NCI-H774 (cell line): ENCODE data around the gene GPR42.
"Not testable (repeated sequence)": the region's sequence is repeated elsewhere in the genome, so short reads cannot be mapped to it uniquely, and the experiment has no call there.

Source experiments
- DNase-seq: peaks from one replicate; lab custom pipeline; 2025; lab: John Stamatoyannopoulos, UW

GPR42 gene

GRCh38 chr19:35346193-35347052 lies 24.4 kb upstream of the GPR42 start:
- no peak for DNase-seq

DNA sequence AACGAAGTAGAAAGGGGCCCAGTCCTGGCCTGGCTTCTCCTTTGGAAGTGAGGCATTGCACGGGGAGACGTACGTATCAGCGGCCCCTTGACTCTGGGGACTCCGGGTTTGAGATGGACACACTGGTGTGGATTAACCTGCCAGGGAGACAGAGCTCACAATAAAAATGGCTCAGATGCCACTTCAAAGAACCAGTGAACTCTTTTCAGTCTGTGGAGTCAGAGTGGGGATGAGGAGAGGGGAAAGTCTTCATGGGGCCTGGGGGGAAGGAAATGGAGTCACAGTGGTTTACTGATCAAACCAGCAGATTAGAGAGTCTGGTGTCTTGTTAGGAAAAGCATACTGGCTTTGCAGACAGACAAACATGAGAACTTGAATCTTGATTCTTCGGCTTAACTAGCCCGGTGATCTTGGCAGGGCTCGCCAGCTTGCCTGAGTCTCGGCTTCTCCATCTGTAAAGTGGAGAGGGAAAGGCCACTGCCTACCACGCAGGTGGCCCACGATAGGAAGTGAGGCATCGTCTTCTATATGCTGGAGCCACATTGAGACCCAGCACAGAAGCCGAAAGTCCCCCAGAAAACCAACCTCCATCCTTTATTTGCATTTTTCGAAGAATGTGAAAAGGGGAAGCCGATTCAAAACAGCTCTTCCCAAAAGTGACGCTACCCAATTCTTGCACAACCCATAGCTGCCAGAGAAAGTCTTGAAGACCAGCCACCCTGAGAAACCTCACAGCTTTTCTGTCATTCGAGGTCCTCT lies 23.5 kb upstream of the GPR42 start, which contains the start of gene FFAR1:
FFAR1 (plus strand) TSS at position 732 of the 759 bp plus-strand sequence. CDS start 3,650 bp downstream, outside the sequence.
- DNase-seq: no peak

GRCh38 chr19:35347930-35348298 lies 23.0 kb upstream of the GPR42 start:
- DNase-seq: no peak

DNA sequence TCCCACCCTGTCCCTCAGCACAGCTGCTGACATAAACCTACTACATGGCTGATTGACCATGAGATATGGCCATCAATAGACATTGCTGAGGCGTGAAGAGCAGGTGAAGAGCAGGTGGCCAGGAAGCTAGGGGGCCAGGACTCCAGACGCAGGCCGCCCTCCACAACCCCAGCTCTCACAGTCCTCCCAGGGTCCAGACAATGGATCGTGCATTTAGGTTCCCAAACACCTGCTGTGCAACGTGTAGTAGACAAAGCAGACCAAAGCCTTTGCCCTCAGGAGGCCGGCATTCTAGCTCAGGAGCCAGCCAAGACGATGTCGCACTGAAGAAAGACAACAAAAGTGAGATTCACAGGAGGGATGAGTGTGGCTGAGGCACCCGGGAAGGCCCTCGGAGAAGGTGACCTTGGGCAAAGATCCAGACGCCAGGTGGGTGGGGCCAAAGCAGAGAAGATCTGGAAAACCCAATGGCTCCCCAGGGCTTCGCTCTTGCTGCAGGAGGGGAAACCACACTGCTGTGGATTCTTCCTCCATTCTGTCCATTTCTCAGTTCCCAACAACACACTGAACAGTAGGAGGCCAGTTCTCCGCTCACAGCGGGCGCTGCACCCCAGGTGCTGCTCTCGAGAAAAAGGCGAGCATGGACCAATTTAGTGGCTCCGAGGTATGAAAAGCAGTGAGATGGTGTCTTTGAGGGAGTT lies 21.8 kb upstream of the GPR42 start:
- no peak for DNase-seq

- DNase-seq: no peak
Observed at GRCh38 chr19:35349614-35350521, 21.0 kb upstream of the GPR42 start.

GRCh38 chr19:35350591-35350990 lies 20.3 kb upstream of the GPR42 start:
- no peak for DNase-seq

DNA sequence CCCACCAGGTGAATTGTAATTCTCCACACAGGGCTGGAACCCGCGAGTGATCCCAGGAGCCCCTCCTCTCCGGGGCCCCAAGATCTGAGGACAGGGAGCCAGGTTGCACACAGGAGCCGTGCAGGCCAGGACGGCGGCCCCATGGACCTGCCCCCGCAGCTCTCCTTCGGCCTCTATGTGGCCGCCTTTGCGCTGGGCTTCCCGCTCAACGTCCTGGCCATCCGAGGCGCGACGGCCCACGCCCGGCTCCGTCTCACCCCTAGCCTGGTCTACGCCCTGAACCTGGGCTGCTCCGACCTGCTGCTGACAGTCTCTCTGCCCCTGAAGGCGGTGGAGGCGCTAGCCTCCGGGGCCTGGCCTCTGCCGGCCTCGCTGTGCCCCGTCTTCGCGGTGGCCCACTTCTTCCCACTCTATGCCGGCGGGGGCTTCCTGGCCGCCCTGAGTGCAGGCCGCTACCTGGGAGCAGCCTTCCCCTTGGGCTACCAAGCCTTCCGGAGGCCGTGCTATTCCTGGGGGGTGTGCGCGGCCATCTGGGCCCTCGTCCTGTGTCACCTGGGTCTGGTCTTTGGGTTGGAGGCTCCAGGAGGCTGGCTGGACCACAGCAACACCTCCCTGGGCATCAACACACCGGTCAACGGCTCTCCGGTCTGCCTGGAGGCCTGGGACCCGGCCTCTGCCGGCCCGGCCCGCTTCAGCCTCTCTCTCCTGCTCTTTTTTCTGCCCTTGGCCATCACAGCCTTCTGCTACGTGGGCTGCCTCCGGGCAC lies 19.3 kb upstream of the GPR42 start:
- no peak for DNase-seq

- DNase-seq: no peak
Observed at GRCh38 chr19:35352177-35352447, 18.8 kb upstream of the GPR42 start.

- peak; percentile 37 for DNase-seq
Observed at GRCh38 chr19:35352448-35353304, 18.2 kb upstream of the GPR42 start.

DNA sequence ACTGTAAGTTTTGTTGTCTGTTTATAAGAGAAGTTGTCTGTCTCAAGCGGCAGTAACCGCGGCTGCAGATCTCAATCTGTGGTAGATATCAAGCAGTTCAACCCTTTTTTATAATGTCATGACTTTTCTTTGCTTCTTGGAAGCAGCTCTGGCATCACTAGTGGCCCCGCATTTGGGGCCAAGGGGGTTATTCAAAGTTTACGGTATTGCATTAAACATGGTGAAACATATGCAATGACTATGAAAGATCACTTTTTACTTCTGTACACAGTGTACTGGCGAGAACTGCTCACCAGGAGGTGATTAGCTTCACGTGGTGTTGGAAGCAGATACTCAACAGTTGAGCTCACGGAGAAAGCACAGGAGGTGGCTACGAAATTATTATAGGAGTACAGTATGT lies 17.2 kb upstream of the GPR42 start:
- DNase-seq: no peak

DNA sequence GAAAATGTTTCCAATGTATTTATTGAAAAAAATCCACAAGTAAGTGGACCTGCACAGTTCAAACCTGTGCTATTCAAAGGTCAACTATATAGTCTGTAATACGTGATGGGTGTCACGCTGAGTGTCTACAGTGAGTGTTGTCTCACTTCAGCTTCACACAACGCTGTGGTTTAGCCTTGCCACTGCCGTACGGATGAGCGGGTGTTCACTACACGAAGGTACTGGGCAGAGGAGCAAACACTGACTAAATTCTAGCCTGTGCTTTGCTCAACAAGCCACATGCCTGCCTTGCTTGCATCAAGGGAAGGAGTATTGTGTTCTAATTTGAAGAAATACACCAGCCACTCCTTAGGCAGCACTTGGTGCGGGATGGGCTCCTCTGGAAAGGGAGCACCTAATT lies 16.0 kb upstream of the GPR42 start:
- no peak for DNase-seq

GRCh38 chr19:35355791-35356460 lies 14.9 kb upstream of the GPR42 start:
- DNase-seq: no peak

DNA sequence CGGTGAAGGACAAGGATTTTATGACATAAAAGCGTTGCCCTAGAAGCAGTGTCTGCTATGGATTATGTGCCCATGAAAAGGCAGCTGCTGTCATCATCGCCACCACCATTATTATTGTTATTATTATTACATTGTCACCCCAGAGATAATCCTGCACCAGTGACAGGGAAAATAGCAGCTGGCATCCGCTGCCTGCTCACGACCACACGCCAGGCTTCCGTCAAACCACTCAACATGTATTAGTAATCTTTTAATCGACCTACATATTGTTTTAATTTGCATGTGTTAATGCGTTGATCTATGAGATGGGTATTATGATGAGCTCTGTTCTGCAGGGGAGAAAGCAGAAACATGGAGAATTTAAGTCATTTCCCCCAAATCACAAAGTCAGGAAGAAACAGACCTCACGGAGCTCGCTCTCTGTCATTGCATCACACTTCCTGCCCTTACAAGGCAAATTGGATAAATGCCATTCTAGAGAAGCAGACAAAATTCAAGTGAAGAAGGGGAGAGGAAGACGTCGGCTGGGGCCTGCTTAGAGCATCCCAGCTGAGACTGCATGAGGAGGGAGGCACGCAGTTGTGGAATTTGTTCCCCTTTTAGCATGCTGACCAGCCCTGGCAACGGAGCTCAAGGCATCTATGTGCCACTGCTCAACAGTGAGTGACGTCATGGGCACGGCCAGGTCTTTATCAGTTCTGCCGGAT lies 12.8 kb upstream of the GPR42 start, which contains the start of gene FFAR3:
FFAR3 (plus strand) TSS at position 594 of the 707 bp plus-strand sequence. CDS start 431 bp downstream, outside the sequence.
- no peak for DNase-seq

DNA sequence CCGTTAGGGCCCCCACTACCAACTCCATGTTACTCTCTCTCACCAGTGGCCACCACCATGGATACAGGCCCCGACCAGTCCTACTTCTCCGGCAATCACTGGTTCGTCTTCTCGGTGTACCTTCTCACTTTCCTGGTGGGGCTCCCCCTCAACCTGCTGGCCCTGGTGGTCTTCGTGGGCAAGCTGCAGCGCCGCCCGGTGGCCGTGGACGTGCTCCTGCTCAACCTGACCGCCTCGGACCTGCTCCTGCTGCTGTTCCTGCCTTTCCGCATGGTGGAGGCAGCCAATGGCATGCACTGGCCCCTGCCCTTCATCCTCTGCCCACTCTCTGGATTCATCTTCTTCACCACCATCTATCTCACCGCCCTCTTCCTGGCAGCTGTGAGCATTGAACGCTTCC lies 12.0 kb upstream of the GPR42 start:
- DNase-seq: not testable (repeated sequence)

DNA sequence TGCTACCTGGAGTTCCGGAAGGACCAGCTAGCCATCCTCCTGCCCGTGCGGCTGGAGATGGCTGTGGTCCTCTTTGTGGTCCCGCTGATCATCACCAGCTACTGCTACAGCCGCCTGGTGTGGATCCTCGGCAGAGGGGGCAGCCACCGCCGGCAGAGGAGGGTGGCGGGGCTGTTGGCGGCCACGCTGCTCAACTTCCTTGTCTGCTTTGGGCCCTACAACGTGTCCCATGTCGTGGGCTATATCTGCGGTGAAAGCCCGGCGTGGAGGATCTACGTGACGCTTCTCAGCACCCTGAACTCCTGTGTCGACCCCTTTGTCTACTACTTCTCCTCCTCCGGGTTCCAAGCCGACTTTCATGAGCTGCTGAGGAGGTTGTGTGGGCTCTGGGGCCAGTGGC lies 11.5 kb upstream of the GPR42 start:
- not testable (repeated sequence) for DNase-seq

DNA sequence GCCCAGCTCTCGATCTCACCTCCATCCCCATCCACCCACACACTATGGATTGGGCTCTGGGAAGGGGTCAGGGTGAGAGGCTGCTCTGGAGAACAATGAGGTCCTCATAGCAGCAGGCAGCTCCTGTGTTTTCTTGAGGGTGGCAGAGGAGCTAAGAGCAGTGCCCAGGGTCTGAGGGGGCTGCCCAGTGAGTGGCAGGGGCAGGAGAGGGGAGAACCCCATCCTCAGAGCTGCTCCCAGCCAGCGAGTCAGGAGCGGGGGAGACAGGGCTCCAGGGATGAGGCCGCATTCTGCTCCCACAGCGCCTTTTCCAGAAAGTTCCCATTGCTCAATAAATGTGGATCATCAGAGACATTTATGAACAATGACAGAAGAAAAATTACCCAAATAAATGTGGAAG lies 10.8 kb upstream of the GPR42 start:
- not testable (repeated sequence) for DNase-seq

DNA sequence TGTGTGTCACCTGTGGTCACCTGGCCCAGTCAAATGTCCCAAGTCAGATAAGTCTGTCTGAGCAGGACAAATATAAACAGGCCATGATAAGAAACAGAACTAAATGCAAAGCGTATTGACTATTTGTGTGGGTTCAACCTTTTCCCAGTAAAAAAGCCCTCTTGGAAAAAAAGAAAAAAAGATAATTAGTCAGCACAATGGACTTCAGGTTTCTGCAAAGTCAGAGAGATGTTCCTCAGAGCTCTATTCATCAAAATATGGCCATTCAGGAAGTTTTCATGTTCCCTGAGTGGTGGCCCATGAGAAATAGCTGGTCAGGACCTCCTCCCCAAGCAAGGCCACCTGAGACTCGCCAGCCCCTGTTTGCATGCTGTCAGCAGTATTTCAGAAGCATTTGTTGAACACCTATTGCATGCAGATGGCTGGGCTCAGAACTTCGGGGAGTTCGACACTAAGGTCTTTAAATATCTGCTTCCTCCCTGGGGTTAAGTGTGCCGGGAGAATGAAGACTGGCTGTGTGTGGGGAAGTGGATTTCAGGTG lies 9.9 kb upstream of the GPR42 start:
- DNase-seq: no peak

- no peak for DNase-seq
Observed at GRCh38 chr19:35362261-35363000, 8.4 kb upstream of the GPR42 start.
